ENCODE results near the gene WNT11. TPM values are rescaled to one million over a fixed set of nuclear protein-coding genes. Genes with fewer than 3 reads are reported as not detected.

WNT11 gene
- total and polyA plus RNA-seq, 2 of the 13 experiments (the other 11 are each of a cell fraction or from before 2014, with no cell fraction given), result 0.34 to 0.66 TPM

- 0 out of 2 replicates have a peak, but pooled peaks have one; percentile 21 for TF ChIP-seq PAXIP1 (CRISPR knock-in tag; conservative IDR thresholded peaks at IDR 0.05)
- TF ChIP-seq HNF4A (CRISPR knock-in tag; IDR thresholded peaks at IDR 0.05), result peak; percentile 45; the same call in 1 of the 2 replicates
- no peak for TF ChIP-seq ZNF777 (CRISPR knock-in tag; IDR thresholded peaks at IDR 0.05)
- TF ChIP-seq ZNF768 (CRISPR knock-in tag; IDR thresholded peaks at IDR 0.05), result peak; percentile 93
- no peak for TF ChIP-seq ELF4 (CRISPR knock-in tag; IDR thresholded peaks at IDR 0.05; ENCODE audit: borderline replicate concordance)
- 0 out of 2 replicates have a peak, but pooled peaks have one; percentile 46 for TF ChIP-seq ZBTB38 (CRISPR knock-in tag; IDR thresholded peaks at IDR 0.05)
- TF ChIP-seq ZMYM3 (CRISPR knock-in tag; IDR thresholded peaks at IDR 0.05), result peak; percentile 47; the same call in 1 of the 2 replicates
- 0 out of 2 replicates have a peak, but pooled peaks have one; percentile 16 for TF ChIP-seq CREM (IDR thresholded peaks at IDR 0.05)
- TF ChIP-seq CREM (CRISPR knock-in tag; IDR thresholded peaks at IDR 0.05), result no peak
- TF ChIP-seq ZFX (CRISPR knock-in tag; IDR thresholded peaks at IDR 0.05; ENCODE audit: low read depth), result peak; percentile 46; the same call in 1 of the 2 replicates
- TF ChIP-seq ZNF224 (CRISPR knock-in tag; IDR thresholded peaks at IDR 0.05), result 0 out of 2 replicates have a peak, but pooled peaks have one; percentile 46
- TF ChIP-seq ZNF891 (CRISPR knock-in tag; IDR thresholded peaks at IDR 0.05), result 0 out of 2 replicates have a peak, but pooled peaks have one; percentile 46
- TF ChIP-seq CTCF (CRISPR knock-in tag; IDR thresholded peaks at IDR 0.05), result peak; percentile 22
- TF ChIP-seq HIC2 (CRISPR knock-in tag; IDR thresholded peaks at IDR 0.05; ENCODE audit: low read depth), result 0 out of 2 replicates have a peak, but pooled peaks have one; percentile 34
- peak; percentile 26; the same call in 1 of the 2 replicates for TF ChIP-seq ZNF501 (CRISPR knock-in tag; IDR thresholded peaks at IDR 0.05)
- peak; percentile 60; the same call in 1 of the 2 replicates for TF ChIP-seq HNF1B (CRISPR knock-in tag; IDR thresholded peaks at IDR 0.05)
- peak; percentile 59; the same call in 1 of the 2 replicates for TF ChIP-seq HINFP (CRISPR knock-in tag; IDR thresholded peaks at IDR 0.05; ENCODE audit: low read depth)
- peak; percentile 23 for TF ChIP-seq ASH2L (IDR thresholded peaks at IDR 0.05; ENCODE audit: insufficient read length, low read depth, low read length)
These were observed 22.0 kb upstream of the WNT11 start (continued) for GRCh38 chr11:76228071-76228874.
